HCT116 (cell line): ENCODE results near the gene BLCAP.

ENCODE experiments used
- EZH2phosphoT487 ChIP-seq: fragments of 200-600 bp; IDR thresholded peaks from 2 replicates; pipeline ENCODE4 v1.6.1; 2018; ENCODE audit warnings: antibody characterized with exemption, borderline replicate concordance
- MAX ChIP-seq: IDR thresholded peaks from 2 replicates; pipeline ENCODE4 v1.6.1; 2012
- POLR2A ChIP-seq: IDR thresholded peaks from 2 replicates; pipeline ENCODE4 v1.7.0; 2011; ENCODE audit warnings: borderline replicate concordance; ENCODE audit not compliant: insufficient read depth, insufficient read length; ENCODE audit errors: extremely low read depth
- POLR2AphosphoS5 ChIP-seq: IDR thresholded peaks from 2 replicates; pipeline ENCODE4 v1.6.1; 2011; ENCODE audit warnings: mild to moderate bottlenecking, low read depth, low read length, moderate library complexity
- SIN3A ChIP-seq: IDR thresholded peaks from 2 replicates; pipeline ENCODE4 v1.6.1; 2012; ENCODE audit warnings: low read depth
- SRF ChIP-seq: IDR thresholded peaks from 2 replicates; pipeline ENCODE4 v1.6.1; 2012; ENCODE audit warnings: low read depth
- ZFX ChIP-seq: fragments of 450-650 bp; IDR thresholded peaks from 2 replicates; pipeline ENCODE4 v1.6.1; 2017
- TF ChIP-seq, protein P1 (sequence below), 3 experiments: fragments of 200-600 bp in 1 of 3; sonication (generic) in 1 of 3; IDR thresholded peaks in 2 of 3; conservative IDR thresholded peaks in 1 of 3; 2 replicates each; pipeline ENCODE4 v1.5.1; 2012 to 2017; ENCODE audit warnings: low read depth in 2 of 3, low read length in 2 of 3, antibody characterized with exemption in 1 of 3, borderline replicate concordance in 1 of 3, control low read depth in 1 of 3, mild to moderate bottlenecking in 1 of 3, mixed read lengths in 1 of 3, mixed run types in 1 of 3, moderate library complexity in 1 of 3; ENCODE audit not compliant: insufficient read depth in 1 of 3
- TF ChIP-seq, protein P2 (sequence below): IDR thresholded peaks from 2 replicates; pipeline ENCODE4 v1.6.1; 2012; ENCODE audit warnings: low read depth

DNA sequence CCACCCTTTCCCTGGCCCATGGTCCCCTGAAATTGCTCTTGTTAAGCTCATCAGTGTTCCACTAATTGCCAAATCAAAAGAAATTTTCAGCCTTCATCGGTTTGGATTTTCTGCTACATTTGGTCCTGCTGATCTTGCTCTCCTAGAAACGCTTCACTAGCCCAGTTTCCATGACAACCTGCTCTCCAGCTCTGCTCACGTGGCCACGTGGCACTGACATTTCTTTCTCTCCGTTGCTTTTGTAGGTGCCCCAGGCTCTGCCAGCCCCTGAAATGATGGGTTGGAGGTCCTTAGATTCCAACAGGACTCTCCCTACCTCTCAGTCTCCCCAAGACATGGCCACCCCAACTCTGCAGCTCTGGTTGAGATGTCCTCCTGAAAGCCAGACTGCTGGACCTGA, 52.4 kb downstream of the BLCAP start:
- no peak for TF ChIP-seq POLR2A
- TF ChIP-seq, protein P1, sequence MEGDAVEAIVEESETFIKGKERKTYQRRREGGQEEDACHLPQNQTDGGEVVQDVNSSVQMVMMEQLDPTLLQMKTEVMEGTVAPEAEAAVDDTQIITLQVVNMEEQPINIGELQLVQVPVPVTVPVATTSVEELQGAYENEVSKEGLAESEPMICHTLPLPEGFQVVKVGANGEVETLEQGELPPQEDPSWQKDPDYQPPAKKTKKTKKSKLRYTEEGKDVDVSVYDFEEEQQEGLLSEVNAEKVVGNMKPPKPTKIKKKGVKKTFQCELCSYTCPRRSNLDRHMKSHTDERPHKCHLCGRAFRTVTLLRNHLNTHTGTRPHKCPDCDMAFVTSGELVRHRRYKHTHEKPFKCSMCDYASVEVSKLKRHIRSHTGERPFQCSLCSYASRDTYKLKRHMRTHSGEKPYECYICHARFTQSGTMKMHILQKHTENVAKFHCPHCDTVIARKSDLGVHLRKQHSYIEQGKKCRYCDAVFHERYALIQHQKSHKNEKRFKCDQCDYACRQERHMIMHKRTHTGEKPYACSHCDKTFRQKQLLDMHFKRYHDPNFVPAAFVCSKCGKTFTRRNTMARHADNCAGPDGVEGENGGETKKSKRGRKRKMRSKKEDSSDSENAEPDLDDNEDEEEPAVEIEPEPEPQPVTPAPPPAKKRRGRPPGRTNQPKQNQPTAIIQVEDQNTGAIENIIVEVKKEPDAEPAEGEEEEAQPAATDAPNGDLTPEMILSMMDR (IDR thresholded peaks at IDR 0.05 in 2 of 3, conservative IDR thresholded peaks at IDR 0.05 in 1 of 3; ENCODE audit: borderline replicate concordance in 1 of 3, insufficient read depth in 1 of 3, low read depth in 2 of 3, low read length in 2 of 3), result no peak
- no peak for TF ChIP-seq POLR2AphosphoS5
- TF ChIP-seq MAX, result no peak
- TF ChIP-seq ZFX, result no peak
- TF ChIP-seq, protein P2, sequence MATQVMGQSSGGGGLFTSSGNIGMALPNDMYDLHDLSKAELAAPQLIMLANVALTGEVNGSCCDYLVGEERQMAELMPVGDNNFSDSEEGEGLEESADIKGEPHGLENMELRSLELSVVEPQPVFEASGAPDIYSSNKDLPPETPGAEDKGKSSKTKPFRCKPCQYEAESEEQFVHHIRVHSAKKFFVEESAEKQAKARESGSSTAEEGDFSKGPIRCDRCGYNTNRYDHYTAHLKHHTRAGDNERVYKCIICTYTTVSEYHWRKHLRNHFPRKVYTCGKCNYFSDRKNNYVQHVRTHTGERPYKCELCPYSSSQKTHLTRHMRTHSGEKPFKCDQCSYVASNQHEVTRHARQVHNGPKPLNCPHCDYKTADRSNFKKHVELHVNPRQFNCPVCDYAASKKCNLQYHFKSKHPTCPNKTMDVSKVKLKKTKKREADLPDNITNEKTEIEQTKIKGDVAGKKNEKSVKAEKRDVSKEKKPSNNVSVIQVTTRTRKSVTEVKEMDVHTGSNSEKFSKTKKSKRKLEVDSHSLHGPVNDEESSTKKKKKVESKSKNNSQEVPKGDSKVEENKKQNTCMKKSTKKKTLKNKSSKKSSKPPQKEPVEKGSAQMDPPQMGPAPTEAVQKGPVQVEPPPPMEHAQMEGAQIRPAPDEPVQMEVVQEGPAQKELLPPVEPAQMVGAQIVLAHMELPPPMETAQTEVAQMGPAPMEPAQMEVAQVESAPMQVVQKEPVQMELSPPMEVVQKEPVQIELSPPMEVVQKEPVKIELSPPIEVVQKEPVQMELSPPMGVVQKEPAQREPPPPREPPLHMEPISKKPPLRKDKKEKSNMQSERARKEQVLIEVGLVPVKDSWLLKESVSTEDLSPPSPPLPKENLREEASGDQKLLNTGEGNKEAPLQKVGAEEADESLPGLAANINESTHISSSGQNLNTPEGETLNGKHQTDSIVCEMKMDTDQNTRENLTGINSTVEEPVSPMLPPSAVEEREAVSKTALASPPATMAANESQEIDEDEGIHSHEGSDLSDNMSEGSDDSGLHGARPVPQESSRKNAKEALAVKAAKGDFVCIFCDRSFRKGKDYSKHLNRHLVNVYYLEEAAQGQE, result no peak
- no peak for TF ChIP-seq SIN3A
- TF ChIP-seq SRF, result no peak
- TF ChIP-seq EZH2phosphoT487, result no peak
